Activated gamma-delta T cell (primary cell): ENCODE measurements around the gene HID1.
"Not testable (repeated sequence)": the region's sequence is repeated elsewhere in the genome, so short reads cannot be mapped to it uniquely, and the experiment has no call there.

ENCODE experiments used
- DNase-seq: peaks from one replicate; lab custom pipeline; 2025; lab: John Stamatoyannopoulos, UW

HID1 gene

GRCh38 chr17:74970395-74970794 lies 2.2 kb downstream of the HID1 start:
- no peak for DNase-seq

- DNase-seq = not testable (repeated sequence)
Observed at GRCh38 chr17:74969501-74969900, 3.1 kb downstream of the HID1 start.

DNA sequence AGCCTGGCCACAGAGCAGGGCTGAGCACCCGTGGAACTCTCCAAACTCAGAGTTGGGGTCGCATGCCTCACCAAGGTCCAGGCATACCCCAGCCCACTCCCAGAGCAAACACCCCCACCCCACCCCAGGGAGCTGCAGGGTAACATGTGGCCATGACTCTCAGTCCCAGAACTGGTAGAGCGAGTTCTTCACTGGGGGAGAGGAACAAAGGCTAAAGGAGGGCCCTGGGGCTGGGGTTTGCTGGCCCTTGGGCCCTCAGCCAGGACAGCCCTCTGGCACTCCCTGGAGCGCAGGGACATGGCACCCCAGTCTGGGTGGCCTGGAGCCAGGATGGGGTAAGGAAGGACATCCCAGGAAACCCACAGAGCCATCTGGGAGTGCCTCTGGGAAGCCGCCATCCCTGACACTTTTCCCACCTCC lies 4.2 kb downstream of the HID1 start:
- DNase-seq = no peak

- no peak for DNase-seq
Observed at GRCh38 chr17:74964988-74965622, 7.5 kb downstream of the HID1 start.

DNA sequence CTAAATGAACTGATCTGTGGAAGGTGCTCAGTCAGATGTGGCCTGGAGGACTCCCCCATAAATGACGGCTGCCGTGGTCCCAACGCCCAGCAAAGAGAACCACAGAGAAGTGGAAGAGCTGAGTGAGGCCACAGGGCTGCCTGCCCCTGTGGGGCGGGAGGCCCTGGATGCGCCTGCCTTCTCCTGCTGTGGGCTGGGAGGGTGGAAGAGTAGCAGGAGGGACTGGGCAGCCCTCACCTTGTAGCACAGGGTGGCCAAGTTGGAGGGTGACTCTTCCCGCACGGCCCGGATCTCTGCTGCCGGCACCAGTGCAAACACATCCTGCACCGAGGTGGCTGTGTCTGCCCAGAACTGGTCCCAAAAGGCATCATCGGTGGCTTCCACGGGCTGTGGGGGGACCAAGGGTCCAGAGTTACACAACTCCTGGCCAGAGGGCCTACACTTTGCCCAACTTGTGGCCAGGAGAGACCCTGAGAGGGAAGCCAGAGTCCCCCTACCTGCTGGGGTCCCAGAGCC lies 8.3 kb downstream of the HID1 start:
- no peak for DNase-seq

- DNase-seq = no peak
Observed at GRCh38 chr17:74963656-74964055, 8.9 kb downstream of the HID1 start.

- DNase-seq = no peak
Observed at GRCh38 chr17:74962622-74963394, 9.8 kb downstream of the HID1 start.

DNA sequence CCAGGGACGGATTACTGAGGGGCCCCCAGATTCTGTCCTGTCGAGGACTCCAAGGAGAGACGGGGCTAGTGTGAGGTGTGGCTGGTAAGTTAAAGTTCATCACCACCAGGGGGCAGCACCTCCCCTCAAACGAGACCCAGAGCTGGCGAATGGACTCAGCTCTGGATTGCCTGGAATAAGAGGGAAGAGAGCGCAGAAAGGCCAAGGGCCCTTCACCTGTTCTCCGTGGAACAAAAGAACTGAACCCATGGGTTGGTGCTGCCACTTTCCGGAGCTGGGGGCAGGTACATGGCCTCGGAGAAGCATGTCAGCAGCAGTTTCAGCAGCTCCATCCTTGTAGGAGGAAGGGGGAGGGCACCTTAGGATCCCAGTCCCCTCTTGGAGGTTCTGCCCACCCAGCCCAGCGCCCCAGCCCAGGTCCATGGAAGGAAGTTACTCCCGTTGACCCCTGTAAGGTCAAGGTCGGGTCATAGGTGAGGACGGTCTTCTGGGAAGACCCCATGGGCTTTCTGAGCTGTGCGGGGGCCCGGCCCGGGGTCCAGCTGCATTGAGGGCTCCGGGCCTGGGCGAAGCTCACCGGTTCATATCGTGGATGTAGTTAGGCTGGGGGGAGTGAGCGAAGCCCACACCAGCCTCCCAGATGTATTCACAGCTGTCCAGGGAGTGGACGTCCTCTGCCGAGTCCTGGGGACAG lies 10.8 kb downstream of the HID1 start:
- DNase-seq = no peak

GRCh38 chr17:74960570-74961342 lies 11.8 kb downstream of the HID1 start:
- no peak for DNase-seq

- no peak for DNase-seq
Observed at GRCh38 chr17:74959826-74960515, 12.6 kb downstream of the HID1 start.

DNA sequence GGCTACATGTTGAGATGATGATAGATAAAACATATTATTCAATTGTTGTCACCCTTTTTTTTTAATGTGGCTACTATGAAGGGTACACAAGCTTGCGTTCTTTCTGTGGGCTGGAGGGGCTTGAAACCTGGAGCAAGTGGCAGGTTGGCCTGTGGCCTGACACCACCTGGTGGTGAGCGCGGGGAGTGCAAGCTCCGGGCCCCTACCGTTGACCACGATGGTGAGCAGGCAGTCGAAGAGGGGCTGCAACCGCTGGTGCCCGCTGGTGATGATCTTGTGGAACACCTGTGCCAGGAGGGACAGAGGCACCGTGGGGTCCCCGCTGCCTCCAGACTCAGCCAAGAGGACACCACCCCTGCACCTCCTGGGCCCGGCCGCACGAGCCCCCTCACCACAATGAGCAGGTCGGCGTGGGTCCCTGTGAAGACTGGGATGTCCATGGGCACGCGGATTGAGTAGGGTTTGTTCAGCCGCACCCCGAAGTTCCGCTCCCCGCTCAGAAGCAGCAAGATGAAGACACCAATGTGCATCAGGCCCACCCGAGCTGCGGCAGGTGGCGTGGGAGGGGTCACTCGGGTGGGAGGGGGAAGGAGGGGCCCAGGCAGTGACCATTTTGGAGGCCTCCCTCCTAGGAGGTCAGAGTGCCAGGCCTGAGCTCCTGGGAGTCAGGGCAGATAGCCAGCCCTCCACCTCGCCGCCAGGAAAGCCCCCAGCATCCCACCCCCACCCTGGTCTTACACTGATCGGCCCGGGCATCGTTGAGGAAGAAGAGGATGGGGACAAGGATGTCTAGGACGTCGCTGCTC lies 14.4 kb downstream of the HID1 start:
- peak; percentile 48 for DNase-seq

GRCh38 chr17:74956093-74956492 lies 16.5 kb downstream of the HID1 start:
- no peak for DNase-seq

- DNase-seq = no peak
Observed at GRCh38 chr17:74954665-74955421, 17.7 kb downstream of the HID1 start.

- no peak for DNase-seq
Observed at GRCh38 chr17:74954115-74954514, 18.4 kb downstream of the HID1 start.

DNA sequence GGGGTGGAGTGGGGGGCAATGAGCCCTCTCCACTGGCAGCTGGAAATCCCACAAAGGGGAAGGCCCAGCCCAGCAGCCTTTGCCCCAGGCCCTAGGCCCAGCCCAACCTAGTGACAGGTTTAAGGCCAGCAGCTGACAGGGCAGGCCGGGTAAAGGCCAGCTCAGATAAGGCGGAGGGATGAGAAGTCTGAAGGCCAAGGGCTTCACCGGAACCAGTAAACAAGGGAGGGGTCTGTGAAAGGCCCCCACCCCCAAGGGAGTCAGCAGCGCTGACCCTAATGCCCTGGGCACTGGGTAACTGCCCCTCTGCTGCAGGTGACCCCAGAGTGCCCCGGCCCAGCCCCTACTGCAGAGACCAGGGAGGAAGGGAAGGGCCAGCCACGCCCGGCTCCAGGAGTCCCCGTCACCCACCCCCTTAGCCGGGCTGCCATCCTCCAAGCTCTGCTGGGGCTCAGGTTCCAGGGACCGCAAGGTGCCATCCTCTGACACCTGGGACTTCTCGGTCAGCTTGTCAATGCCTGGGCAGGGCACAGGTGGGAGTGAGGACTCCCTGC lies 19.3 kb downstream of the HID1 start:
- no peak for DNase-seq

DNA sequence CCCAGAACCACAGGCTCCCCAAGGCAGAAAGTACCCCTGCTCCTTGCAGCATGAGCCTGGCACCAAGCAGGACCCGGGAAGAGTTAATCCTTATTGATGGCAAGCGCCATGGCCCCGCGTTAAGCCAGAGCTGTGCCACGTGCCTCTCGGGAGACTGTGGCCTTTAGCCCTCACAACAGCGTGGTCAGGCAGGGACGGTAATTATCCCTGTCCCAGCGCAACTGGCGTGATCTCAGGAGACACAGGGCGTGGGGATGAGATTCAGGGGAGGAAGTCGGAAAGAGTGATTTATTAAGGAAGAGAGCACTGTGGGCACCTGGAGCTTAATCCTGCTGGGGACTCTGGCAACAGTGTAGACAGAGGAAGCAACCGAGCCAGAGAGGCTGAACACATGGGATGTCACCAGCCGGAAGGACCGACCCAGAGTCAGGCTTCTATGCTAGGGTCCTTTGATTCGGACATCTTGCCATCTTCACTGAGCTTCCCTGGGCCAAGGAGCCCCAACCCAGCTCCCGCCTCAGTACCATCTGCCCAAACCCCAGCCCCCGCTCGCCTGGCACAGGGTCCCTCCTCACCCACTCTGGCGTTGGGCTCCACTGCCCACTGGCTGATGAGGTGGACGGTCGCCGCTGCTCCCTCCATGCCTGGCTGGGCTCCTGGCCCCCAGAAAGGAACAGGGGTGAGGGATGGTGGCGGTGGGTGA lies 20.0 kb downstream of the HID1 start:
- no peak for DNase-seq

- DNase-seq = no peak
Observed at GRCh38 chr17:74951680-74952421, 20.7 kb downstream of the HID1 start.

DNA sequence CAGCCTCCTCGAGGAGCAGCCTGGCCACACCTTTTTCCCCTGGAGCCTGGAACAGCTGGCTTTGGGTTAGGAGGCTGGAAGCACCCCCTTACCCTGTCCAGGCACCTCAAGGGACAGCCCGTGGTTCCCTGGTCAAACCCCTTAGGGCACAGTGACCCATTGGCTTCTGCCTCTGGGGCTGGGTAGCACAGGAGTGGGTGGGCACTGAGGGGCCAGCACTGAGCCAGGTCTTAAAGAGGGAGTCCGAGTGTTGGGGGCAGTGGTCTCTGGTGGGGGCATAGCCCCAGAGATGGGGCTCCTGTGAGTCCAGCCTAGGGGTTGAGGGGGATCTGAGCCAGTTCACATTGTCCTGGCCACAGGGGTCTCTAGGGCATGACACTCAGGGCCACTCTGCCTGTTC lies 21.5 kb downstream of the HID1 start:
- DNase-seq = no peak
